Panc1 (cell line): Measurements from ENCODE around the gene SNAP23.
A peak's percentile ranks its signal among the peaks of the same experiment; 100 is the strongest.

Source experiments
- POLR2AphosphoS5 ChIP-seq: IDR thresholded peaks from 2 replicates; pipeline ENCODE4 v1.6.1; 2012; ENCODE audit warnings: mild to moderate bottlenecking, low read depth, low read length, moderate library complexity
- SIN3A ChIP-seq: IDR thresholded peaks from 2 replicates; pipeline ENCODE4 v1.6.1; 2012; ENCODE audit warnings: low read depth, mild to moderate bottlenecking, low read length, moderate library complexity, borderline replicate concordance; ENCODE audit not compliant: insufficient read depth
- TCF7L2 ChIP-seq: IDR thresholded peaks from 2 replicates; pipeline ENCODE4 v1.6.1; 2011; ENCODE audit warnings: mild to moderate bottlenecking, low read depth, low read length, inconsistent platforms
- TF ChIP-seq, protein P1 (sequence below): fragments of 450-650 bp; IDR thresholded peaks from 2 replicates; pipeline ENCODE4 v1.5.1; 2017; ENCODE audit warnings: mild to moderate bottlenecking
- TF ChIP-seq, protein P2 (sequence below), 2 experiments: IDR thresholded peaks; 2 replicates each; pipeline ENCODE4 v1.6.1; 2011 to 2012; ENCODE audit warnings: low read depth in 2 of 2, control low read depth in 1 of 2, low read length in 1 of 2, mild to moderate bottlenecking in 1 of 2, moderate library complexity in 1 of 2; ENCODE audit not compliant: insufficient read depth in 1 of 2

DNA sequence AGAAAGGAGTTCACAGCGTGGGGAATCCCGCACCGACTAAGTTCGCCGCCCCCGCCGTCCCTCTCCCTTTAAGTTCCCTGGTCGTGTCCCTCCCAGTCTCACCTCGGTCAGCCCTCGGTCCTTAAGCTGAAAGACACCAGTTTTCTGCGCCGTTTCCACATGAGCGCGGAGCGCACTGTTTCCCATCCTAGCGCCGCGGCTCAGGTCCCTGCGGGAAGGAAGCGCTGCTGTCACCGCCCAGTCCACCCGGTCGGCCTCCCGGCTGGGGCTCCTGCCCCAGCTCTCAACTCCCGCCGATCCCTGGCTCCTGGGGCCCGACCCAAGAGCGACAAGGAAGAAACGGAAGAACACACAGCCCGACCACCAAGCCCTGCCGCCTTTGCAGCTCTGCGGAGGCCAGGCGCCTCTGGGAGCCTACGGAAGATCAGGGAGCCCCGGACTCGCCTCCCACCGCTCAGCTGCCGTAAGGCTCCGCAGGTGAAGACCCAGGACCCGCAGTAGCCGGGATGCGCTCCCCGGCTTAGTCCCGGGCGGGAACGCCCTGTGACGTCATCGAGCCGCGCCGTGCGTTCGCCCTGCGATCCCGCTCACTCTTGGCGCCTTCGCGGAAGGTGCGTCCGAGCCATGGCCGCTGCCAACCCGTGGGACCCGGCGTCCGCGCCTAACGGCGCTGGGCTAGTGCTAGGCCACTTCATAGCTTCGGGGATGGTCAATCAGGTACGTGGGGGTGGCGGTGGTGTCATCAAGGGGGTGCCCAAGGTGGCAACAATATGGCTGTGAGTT, 53.0 kb downstream of the SNAP23 start, which contains the start of the genes HAUS2 and LRRC57:
- TF ChIP-seq, protein P1, sequence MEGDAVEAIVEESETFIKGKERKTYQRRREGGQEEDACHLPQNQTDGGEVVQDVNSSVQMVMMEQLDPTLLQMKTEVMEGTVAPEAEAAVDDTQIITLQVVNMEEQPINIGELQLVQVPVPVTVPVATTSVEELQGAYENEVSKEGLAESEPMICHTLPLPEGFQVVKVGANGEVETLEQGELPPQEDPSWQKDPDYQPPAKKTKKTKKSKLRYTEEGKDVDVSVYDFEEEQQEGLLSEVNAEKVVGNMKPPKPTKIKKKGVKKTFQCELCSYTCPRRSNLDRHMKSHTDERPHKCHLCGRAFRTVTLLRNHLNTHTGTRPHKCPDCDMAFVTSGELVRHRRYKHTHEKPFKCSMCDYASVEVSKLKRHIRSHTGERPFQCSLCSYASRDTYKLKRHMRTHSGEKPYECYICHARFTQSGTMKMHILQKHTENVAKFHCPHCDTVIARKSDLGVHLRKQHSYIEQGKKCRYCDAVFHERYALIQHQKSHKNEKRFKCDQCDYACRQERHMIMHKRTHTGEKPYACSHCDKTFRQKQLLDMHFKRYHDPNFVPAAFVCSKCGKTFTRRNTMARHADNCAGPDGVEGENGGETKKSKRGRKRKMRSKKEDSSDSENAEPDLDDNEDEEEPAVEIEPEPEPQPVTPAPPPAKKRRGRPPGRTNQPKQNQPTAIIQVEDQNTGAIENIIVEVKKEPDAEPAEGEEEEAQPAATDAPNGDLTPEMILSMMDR = no peak
- TF ChIP-seq, protein P2, sequence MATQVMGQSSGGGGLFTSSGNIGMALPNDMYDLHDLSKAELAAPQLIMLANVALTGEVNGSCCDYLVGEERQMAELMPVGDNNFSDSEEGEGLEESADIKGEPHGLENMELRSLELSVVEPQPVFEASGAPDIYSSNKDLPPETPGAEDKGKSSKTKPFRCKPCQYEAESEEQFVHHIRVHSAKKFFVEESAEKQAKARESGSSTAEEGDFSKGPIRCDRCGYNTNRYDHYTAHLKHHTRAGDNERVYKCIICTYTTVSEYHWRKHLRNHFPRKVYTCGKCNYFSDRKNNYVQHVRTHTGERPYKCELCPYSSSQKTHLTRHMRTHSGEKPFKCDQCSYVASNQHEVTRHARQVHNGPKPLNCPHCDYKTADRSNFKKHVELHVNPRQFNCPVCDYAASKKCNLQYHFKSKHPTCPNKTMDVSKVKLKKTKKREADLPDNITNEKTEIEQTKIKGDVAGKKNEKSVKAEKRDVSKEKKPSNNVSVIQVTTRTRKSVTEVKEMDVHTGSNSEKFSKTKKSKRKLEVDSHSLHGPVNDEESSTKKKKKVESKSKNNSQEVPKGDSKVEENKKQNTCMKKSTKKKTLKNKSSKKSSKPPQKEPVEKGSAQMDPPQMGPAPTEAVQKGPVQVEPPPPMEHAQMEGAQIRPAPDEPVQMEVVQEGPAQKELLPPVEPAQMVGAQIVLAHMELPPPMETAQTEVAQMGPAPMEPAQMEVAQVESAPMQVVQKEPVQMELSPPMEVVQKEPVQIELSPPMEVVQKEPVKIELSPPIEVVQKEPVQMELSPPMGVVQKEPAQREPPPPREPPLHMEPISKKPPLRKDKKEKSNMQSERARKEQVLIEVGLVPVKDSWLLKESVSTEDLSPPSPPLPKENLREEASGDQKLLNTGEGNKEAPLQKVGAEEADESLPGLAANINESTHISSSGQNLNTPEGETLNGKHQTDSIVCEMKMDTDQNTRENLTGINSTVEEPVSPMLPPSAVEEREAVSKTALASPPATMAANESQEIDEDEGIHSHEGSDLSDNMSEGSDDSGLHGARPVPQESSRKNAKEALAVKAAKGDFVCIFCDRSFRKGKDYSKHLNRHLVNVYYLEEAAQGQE (IDR thresholded peaks at IDR 0.05; ENCODE audit: insufficient read depth in 1 of 2, low read depth in 2 of 2, low read length in 1 of 2) = no peak; a peak in 1 of 4 replicates
- peak; percentile 96 for TF ChIP-seq POLR2AphosphoS5
- peak; percentile 97 for TF ChIP-seq SIN3A
- no peak for TF ChIP-seq TCF7L2
